HG02642 (cell line): ENCODE data around the gene IQSEC1.

Experiments used
- ATAC-seq: cut with Tn5 transposase; IDR thresholded peaks from one replicate; pipeline ENCODE4 v1.9.1; 2021; ENCODE audit warnings: mild to moderate bottlenecking; ENCODE audit not compliant: unreplicated experiment, poor library complexity

IQSEC1 gene

DNA sequence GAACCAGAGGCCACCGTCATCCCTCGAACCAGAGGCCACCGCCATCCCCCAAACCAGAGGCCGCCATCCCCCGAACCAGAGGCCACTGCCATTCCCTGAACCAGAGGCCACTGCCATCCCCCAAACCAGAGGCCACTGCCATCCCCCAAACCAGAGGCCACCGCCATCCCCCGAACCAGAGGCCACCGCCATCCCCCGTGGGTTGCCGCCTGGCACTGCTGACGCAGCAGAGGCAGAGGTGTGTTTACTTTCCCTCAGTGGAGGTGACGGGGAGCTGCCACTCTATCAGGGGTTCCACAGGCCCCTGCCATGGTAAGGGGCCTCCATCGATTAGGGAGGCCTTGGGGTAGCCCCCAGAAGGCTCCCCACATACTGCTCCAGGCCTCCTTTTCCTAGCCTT, 1.5 kb downstream of the IQSEC1 start:
- no peak for ATAC-seq

DNA sequence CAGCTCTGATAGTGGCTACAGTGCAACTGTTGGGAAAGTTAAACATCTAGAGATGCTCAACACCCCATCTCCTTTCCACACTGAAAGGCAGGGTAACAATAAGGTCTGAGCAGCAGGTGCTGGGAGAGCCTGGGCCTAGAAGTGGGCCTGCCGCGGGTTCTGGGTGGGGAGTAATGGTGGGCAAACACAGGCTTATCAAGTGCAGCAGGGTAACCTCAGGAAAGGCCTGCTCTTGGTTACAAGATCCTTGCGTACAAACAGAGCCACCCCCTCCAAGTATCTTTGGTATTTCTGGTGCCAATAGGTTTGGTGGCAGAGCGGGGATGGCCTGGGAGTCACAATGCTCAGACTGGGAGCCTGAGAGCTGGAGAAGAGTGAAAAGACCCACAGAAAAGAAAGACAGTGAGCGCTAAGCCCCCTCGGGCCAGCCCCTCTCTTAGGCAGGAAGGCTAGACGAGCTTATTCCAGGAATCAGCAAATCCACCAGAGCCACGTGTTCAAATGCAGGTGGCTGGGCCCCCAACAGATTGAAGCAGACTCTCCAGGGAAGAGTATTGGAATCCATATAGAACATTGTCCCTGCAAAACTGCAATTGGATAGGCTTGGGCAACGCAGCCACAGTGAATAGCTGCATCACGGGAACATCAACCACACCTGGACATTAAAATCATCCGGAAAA, 2.7 kb downstream of the IQSEC1 start:
- no peak for ATAC-seq

DNA sequence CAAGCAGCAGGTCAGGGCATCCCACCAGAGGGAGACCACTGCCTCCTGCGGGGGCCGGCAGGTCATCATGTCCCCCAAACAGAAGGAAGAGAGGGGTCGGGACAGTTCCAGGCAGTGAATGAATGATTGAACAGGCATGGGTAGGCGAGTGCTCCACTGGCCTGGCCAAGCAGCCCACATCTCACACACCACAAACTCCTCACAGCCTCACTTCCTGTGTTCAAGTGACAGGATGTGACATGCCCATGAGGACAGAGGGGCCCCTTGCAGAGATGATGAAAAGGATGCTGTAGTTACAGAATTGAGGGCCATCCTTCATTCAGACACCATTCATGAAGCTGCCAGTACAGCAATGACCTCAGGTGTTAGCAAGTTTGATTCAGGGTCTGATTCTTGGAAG, 3.7 kb downstream of the IQSEC1 start:
- ATAC-seq: peak; percentile 50

DNA sequence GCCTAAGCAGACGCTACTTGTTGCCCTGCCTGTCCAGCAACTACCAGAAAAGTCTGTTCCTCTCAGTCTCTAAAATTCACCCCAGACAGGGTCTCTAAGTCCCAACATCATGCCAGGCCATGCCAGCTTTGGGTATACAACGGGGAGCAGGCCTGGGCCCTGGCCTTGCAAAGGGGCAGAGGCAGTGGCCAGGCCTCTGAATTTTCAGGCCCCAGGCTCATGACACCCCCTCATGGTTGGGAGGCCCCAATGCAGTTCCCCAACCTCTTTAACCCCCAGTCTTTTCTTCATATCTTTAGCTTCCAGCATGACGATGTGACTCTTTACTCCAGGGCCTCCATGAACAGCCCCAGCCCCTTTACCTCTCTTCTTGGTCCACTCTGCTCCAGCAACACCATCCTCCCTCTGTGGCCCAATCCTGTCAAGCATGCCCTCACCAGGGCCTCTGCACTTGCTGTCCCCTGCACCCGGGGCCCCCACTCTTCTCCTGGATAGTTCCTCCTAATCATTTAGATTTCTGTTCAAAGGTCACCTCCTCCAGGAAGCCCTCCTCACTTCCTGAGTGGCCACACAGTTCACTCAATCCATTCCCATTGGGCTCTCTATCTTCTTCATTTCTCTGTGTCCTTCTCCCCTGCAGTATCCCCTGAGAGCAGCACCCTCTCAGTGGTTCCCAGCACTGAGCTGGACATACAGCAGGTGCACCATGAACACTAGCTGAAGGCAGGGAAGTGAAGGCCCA, 4.8 kb downstream of the IQSEC1 start:
- no peak for ATAC-seq

DNA sequence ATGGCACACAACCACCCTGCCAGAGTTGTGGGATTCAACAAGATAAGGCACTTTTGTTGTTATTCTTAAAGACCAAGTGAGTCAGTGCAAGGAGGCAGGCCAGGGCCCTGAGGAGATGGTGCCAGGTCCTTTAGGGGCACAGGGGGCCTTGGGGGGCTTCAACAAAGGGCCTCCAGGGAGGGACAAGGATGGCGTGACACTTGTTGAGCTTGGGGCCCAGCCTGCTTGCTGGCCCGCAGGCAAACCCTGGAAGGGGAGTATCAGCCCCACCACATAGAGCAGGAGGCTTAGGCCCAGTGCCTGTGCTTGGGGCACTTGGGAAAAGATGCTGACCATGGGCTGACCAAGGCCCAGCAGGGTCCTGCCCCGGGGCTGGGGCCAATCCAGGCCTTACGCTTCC, 5.5 kb downstream of the IQSEC1 start:
- ATAC-seq: no peak

DNA sequence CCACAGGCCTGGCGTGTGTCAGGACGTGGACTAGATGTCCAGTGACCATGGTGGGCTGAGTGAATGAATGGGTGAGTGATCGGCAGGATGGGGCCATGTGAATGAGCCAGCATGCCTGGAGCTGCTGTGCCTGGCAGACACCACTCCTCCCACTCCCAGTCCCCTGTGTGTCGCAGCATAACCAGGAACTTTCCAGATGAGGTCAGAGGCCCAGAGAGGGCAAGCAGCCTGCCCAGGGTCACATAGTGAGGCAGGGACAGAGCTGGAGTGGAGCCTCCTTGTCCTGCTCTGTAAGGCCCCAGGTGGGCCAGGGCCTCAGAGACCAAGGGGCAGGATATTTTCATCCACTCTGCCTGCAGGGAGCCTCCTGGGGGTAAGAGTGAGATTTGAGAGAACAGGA, 6.4 kb downstream of the IQSEC1 start:
- ATAC-seq: no peak

DNA sequence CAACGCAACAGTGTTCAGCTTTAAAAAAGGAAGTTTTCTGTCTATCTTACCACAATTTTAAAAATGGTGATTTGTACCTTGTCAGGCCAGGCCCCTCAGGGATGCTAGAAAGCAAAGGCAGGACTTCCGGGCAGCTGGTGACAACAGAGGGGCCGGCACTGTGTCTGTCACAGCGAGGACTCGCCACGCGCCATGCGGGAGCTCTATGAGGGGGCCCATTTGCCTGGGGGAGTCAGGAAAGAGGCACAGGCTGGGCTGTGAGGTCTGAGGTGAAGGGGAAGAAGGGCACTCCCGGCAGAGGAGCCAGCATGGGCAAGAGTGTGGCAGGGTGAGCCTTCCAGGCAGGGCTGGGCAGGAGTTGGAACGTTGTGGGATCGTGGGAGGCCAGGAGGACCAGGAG, 7.0 kb downstream of the IQSEC1 start:
- no peak for ATAC-seq

DNA sequence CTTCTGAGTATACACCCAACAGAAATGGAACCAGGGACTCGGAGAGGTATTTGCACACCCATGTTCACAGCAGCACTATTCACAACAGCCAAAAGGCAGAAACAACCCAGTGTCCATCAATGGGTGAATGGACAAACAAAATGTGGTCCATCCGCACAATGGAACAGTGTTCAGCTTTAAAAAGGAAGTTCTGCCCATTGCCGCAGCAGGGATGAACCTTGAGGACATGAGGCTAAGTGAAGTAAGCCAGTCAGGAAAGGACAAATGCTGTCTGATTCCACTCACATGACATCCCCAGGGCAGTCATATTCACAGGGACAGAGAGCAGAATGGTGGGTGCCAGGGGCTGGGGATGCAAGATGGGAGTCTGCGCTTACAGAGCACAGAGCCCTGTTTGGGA, 7.5 kb downstream of the IQSEC1 start:
- no peak for ATAC-seq

DNA sequence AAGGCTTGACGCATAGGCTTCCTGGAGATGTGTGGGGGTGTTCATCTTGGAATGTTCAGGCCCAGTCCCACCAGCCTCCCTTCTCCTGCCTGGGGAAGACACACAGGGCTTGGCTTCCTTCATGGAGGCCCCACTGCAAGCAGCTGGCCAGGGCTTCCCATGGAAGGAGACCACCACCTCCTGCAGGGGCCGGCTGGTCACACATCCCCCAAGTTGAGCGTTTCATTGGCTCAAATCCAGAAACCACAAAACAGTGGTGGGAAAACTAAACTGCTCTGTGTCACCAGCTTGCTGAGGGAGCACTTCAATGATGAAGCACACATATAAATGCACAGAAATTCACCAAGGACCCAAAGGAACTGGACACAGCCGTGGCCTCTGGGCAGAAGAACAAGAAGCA, 8.3 kb downstream of the IQSEC1 start:
- ATAC-seq: no peak

DNA sequence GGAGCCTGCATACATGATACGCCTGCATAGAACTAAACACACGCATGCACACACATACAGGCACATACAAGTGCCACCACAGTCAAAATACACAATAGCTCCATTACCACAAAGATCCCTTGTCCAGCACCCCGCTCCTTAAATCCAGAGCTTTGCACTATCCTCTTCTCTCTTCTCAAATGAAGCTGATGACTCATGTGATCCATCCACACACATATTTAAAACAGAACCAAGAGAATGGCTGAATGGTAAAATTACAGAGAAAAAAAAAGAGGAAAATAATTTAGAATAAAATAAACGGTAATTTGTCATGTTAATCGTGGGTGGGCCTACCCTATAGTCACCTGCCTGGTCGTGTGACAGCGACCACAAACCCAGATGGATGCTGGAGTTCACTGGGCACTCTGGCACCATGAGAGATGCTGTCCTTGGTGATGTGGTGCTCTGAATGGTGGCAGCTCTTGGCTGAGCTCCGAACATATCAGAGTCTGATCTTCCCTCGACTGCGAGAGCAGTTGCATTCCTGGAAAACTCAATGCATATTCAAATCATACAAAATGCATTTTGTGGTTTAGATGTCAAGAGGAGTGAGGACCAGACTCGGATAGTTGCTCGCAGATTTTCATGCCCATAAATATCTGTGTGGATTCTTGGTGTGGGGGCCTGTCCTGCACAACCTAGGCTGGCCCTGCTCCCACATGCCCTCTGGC, 8.9 kb downstream of the IQSEC1 start:
- ATAC-seq: no peak

DNA sequence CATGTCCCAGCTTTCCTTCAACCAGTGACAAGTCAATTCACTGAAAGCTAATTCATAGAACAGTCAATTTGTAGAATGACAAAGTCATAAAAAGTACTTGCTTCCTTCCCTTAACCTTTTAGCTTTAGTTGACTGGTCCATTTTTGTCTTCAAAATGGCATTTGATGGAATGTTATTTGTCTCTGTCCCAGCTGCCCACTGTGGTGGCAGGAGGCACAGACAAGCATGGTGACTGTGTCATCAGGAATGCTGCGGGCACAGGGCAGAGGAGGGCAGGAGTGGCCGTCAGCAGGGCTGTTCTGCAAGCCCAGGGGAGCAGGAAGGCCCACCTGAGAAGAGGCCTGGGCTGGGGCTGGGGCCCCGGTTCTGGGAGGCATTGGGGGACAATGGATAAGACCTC, 10.0 kb downstream of the IQSEC1 start:
- ATAC-seq: no peak

DNA sequence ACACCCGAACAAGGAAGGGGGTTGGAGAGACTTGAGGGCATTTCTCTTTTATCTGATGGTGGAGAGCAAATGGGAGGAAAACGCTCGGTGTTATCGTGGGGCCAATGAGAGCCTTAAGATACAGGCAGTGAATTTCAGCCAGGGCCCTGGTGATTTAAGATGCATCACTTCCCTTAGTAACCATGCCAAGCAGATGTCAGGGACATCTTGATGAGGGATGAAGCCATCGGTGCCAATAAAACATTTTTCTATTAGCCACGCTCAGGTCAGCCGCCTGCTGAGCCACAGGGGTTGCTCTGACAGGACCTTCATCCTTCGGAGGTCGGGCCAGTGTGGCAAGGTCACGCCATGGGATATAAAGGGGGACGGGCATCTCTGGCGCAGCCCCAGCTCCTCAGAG, 10.6 kb downstream of the IQSEC1 start:
- no peak for ATAC-seq

DNA sequence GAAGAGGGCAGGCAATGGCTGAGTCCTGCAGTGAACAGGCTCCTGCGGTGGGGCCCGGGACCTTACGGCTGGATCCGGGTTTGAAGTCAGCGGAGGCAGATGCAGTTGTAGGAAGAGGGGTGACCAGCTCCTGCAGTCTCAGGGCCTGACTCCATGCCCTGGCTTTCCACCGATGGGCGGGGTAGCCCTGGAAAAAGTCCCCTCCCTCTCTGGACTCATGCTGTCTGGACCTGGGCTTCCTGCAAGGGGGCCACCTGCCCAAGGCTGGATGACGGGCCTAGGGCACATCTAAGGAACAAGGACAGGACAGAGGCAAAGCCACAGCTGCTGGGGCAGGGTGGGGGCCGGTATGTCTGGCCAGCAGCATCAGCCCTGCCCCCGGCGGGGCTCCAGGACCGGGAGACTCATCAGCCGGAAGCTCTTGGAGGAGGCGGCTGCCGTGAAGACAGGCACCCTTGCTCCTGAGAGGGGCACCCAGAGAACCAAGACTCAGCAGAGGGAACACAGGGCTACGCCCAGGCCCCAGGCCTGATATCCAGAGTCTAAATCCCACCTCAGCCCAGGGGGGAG, 12.8 kb downstream of the IQSEC1 start:
- ATAC-seq: no peak

DNA sequence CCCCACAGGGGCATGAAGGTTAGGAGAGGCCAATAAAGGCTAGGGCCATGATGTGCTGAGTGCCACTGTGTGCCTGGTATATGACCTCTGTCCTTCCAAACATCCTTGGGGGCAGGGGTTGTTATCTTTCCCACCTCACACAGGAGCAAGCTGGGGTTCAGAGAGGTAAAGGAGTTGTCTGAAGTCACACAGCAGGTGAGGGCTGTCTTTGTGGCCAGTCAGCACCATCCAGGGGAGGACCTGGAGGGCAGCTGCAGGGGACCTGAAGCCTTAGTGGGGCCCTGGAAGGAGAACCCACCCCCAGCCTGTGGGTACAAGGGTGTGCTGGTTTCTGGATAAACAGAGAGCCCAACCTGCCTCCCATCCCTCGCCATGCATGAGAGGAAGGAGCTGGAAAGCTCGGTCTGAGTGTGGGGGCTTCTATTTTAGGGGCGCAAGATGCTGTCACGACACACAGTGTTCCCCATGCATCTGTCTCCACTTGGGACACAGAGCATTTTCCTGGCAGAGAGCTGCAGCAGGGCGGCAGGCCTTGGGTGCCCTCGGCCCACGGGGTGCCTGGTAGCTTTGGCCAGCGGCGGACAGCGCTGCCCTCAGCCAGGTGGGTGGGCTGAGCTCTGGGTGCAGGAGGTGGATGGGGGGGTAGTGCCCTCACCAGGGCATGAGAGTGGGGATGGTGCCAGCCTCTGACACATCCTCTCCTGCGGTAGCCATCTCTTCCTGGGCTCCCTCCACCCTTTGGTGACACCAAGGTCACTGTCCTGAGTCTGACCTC, 14.7 kb downstream of the IQSEC1 start:
- no peak for ATAC-seq

DNA sequence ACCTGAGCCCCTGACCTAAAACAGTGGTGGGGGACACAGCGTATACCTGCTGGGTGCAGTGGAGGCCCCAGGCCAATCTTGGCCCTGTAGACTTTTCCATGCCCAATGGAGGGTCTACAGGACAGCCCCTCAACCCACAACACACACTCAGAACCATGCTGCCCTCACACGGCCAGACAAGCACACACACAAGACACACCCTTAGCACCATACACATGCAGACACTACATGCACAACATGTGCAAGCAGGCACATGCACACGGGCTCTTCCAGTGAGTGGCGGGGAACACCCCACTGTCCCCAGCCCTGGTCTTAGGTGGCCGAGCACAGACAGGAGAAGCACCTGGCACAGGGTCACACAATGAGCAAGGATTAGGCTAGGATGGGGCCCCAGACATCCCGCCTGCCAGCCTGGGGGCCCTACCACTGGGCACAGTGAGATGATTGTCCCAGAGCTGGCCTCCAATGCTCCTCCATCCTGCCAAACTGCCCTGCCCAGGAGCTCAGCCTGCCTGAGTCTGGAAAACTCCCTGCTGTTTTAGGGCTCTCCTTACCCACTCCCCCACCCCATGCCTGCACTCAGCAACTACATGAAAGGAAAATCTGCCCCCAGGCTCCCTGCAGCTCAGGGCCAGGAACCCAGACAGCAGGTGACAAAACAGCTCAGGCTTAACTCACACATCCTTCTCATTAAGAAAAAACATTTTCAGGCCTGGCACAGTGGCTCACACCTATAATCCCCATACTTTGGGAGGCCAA, 15.8 kb downstream of the IQSEC1 start:
- no peak for ATAC-seq

DNA sequence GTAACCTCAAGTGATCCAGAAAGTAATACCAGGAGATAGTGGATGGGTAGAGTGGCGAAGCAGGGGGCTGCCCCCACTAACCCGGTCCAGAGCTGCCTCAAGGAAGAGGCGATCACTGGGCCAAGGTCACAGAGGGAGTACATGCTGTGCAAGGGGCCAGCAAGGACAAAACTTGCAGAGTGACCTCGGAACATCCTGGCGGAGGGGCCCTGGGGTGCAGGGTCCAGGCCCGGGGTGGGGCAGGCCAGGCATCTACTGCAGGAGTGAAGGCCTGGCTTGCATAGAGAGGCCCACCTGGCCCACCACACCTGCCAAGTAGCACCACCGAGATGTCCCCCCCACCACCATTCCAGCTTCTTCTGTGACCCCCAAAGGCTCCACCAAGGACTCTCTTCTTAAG, 17.6 kb downstream of the IQSEC1 start:
- ATAC-seq: no peak

DNA sequence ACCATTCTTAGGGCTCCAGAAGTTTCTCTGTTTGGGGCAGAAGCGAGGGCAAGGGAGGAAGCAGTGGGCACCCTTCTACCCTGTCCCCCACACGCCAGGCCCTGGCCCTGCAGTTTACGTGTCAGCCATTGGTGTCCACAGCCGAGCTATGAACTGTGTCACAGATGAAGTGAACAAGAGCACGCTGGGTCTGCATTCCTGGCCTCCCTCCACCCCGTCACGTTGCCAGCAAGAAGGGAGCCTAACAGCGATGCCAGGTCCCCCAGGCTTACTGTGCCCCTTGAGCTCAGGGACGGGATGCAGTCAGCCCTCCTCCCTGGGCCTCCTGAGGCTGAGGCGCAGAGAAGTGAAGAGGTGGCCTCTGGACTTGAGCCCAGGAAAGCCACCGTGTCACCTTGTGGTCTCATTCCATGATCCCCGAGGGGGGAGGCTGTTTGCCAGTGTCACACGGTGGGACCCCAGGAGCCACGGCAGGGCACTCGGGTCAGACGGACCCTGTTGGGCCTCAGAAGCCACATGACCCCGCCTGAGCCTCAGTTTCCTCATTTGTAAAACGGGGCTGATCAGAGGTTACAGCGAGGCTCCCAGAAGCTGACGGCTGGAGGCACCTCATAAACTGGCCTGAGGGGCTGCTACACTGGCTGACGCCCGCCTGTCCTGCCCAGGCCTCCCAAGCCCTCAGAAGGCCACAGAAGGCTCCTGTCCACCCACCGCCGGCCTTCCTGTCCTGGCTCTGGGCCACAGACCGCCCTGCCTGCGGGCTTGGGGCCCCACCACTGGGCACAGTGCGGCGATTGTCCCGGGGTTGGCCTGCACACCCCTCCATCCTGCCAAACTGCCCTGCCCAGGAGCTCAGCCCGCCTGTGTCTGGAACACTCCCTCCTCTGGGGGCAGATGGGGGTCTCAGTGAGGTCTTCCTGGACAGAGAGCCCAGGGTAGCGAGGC, 18.6 kb downstream of the IQSEC1 start:
- no peak for ATAC-seq

DNA sequence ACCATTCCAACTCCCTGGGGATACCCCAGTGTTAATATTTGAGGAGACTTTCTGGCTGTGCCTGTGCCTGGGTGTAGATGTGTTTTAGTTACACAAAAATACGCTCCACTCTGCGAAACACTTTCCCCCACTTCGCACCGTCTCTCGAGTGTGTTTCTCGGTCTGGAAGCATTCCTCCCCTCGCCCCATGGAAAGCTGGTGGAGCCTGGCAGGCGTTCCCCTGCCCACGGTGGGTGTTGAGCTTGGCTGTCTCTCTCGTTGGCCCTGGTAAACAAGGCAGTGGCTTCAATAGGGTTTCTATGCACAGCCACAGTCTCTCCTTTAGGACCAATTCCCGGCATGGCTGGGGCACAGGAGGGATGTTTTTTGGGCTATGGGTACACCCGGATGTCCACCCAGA, 19.3 kb downstream of the IQSEC1 start:
- ATAC-seq: no peak

DNA sequence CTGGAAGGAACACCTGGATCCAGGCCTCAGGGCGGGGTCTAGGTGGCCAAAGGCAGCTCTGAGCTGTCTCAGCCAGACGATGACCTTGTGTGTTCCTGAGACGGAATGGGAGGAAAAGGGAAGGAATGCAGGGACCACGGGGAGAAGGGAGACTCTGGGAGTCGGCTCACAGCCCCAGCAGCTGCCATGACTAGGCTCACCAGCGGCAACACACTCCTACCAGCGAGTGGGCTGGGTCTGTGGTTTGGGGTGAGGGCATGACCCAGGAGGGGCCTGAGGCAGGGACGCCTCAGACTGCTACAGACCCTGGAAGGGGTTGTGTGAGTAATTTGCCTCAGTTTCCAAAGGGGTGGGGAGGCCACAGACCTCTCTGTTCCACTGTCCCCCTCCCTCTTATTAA, 19.8 kb downstream of the IQSEC1 start:
- no peak for ATAC-seq
